MM.1S (cell line): Measurements from ENCODE around the gene CTSC.
"Not testable (repeated sequence)": the region's sequence is repeated elsewhere in the genome, so short reads cannot be mapped to it uniquely, and the experiment has no call there.

Source experiments
- DNase-seq: peaks from one replicate; pipeline ENCODE4 v3.0.0-alpha.2; 2015
- H2AFZ ChIP-seq: fragments of 300-600 bp; sonication (generic); 2 replicates; pipeline ENCODE4 v1.6.0; 2016; ENCODE audit warnings: antibody characterized with exemption, low read length
- H3F3A ChIP-seq: fragments of 300-600 bp; sonication (generic); 2 replicates; pipeline ENCODE4 v1.6.1; 2016; ENCODE audit warnings: mild to moderate bottlenecking, antibody characterized with exemption, low read length, moderate library complexity, mixed read lengths; ENCODE audit not compliant: insufficient read depth
- H3K27ac ChIP-seq: fragments of 300-600 bp; sonication (generic); 2 replicates; pipeline ENCODE4 v1.5.1; 2016; ENCODE audit warnings: mild to moderate bottlenecking, low read length
- H3K27me3 ChIP-seq: fragments of 300-600 bp; sonication (generic); replicated peaks from 2 replicates; pipeline ENCODE4 v1.6.0; 2016; ENCODE audit warnings: low read length; ENCODE audit not compliant: insufficient read depth
- H3K36me3 ChIP-seq: fragments of 300-600 bp; sonication (generic); replicated peaks from 2 replicates; pipeline ENCODE4 v1.6.1; 2016; ENCODE audit warnings: mild to moderate bottlenecking, low read length, mixed read lengths; ENCODE audit not compliant: insufficient read depth
- H3K4me1 ChIP-seq: fragments of 300-600 bp; sonication (generic); 2 replicates; pipeline ENCODE4 v1.6.1; 2016; ENCODE audit warnings: low read length, mixed read lengths
- H3K4me2 ChIP-seq: fragments of 300-600 bp; sonication (generic); 2 replicates; pipeline ENCODE4 v1.6.0; 2016; ENCODE audit warnings: low read depth, low read length
- H3K4me3 ChIP-seq: fragments of 300-600 bp; sonication (generic); 2 replicates; pipeline ENCODE4 v1.5.1; 2016; ENCODE audit warnings: low read length, mixed read lengths
- H3K79me2 ChIP-seq: fragments of 300-600 bp; sonication (generic); 2 replicates; pipeline ENCODE4 v1.6.1; 2016; ENCODE audit warnings: mixed run types, low read length, mixed read lengths
- H3K9ac ChIP-seq: fragments of 300-600 bp; sonication (generic); 2 replicates; pipeline ENCODE4 v1.6.1; 2016; ENCODE audit warnings: low read length, mixed read lengths
- H3K9me2 ChIP-seq: fragments of 300-600 bp; sonication (generic); replicated peaks from 2 replicates; pipeline ENCODE4 v1.6.1; 2016; ENCODE audit warnings: mild to moderate bottlenecking, low read length, mixed read lengths; ENCODE audit not compliant: insufficient read depth
- H3K9me3 ChIP-seq: fragments of 300-600 bp; sonication (generic); replicated peaks from 2 replicates; pipeline ENCODE4 v1.6.1; 2016; ENCODE audit warnings: mild to moderate bottlenecking, low read length, mixed read lengths; ENCODE audit not compliant: insufficient read depth
- H4K20me1 ChIP-seq: fragments of 300-600 bp; sonication (generic); 2 replicates; pipeline ENCODE4 v1.6.1; 2016; ENCODE audit warnings: mild to moderate bottlenecking, low read length, moderate library complexity, mixed read lengths; ENCODE audit not compliant: insufficient read depth
- CTCF ChIP-seq: fragments of 300-600 bp; sonication (generic); IDR thresholded peaks from 2 replicates; pipeline ENCODE4 v1.5.1; 2016; ENCODE audit warnings: antibody characterized with exemption, low read length, mixed read lengths
- EZH2 ChIP-seq: fragments of 300-600 bp; sonication (generic); optimal IDR thresholded peaks from 2 replicates; pipeline ENCODE3; 2017; ENCODE audit warnings: low read depth, mild to moderate bottlenecking, antibody characterized with exemption, low read length, mixed read lengths
- EZH2phosphoT487 ChIP-seq: fragments of 300-600 bp; sonication (generic); IDR thresholded peaks from 2 replicates; pipeline ENCODE4 v1.6.1; 2018; ENCODE audit warnings: antibody characterized with exemption, low read length

Gene CTSC

GRCh38 chr11:88250566-88251242 lies 86.8 kb downstream of the CTSC start:
- Histone ChIP-seq H3K36me3 (no peaks in the 10 kb centered on the region), H3K4me2 (no peak overlapping the region), H3K9me2 (no peaks in the 10 kb centered on the region), H3K27me3 (no peaks in the 10 kb centered on the region), H2AFZ (no peak overlapping the region), H3K4me3 (no peak overlapping the region), H3K9ac (no peak overlapping the region), H3F3A (no peaks in the 10 kb centered on the region), H3K9me3 (no peaks in the 10 kb centered on the region), H3K27ac (no peak overlapping the region), H3K4me1 (no peaks in the 10 kb centered on the region), H3K79me2 (no peaks in the 10 kb centered on the region), H4K20me1 (no peaks in the 10 kb centered on the region)
- no peak for DNase-seq
- TF ChIP-seq EZH2 (no peak), CTCF (no peak), EZH2phosphoT487 (no peak)

GRCh38 chr11:88249706-88250105 lies 87.8 kb downstream of the CTSC start:
- no peak overlapping the region for H3K27ac ChIP-seq
- H3F3A ChIP-seq = no peaks in the 10 kb centered on the region
- H3K36me3 ChIP-seq = no peaks in the 10 kb centered on the region
- H3K4me1 ChIP-seq = no peaks in the 10 kb centered on the region
- no peak for TF ChIP-seq EZH2phosphoT487
- TF ChIP-seq CTCF = no peak
- no peak for TF ChIP-seq EZH2
- no peaks in the 10 kb centered on the region for H3K27me3 ChIP-seq
- no peaks in the 10 kb centered on the region for H3K9me3 ChIP-seq
- no peak for DNase-seq
- H2AFZ ChIP-seq = no peak overlapping the region
- H3K4me2 ChIP-seq = no peak overlapping the region
- no peak overlapping the region for H3K9ac ChIP-seq
- no peaks in the 10 kb centered on the region for H3K79me2 ChIP-seq
- H4K20me1 ChIP-seq = no peaks in the 10 kb centered on the region
- H3K9me2 ChIP-seq = no peaks in the 10 kb centered on the region
- no peak overlapping the region for H3K4me3 ChIP-seq

- no peaks in the 10 kb centered on the region for H3K9me3 ChIP-seq
- H3K9ac ChIP-seq = no peak overlapping the region
- no peak overlapping the region for H3K4me2 ChIP-seq
- H3F3A ChIP-seq = no peaks in the 10 kb centered on the region
- TF ChIP-seq EZH2 (no peak), EZH2phosphoT487 (no peak), CTCF (no peak)
- H3K79me2 ChIP-seq = no peaks in the 10 kb centered on the region
- no peak overlapping the region for H2AFZ ChIP-seq
- no peaks in the 10 kb centered on the region for H3K27me3 ChIP-seq
- H4K20me1 ChIP-seq = no peaks in the 10 kb centered on the region
- H3K9me2 ChIP-seq = no peaks in the 10 kb centered on the region
- H3K36me3 ChIP-seq = no peaks in the 10 kb centered on the region
- no peak overlapping the region for H3K27ac ChIP-seq
- no peak overlapping the region for H3K4me3 ChIP-seq
- DNase-seq = no peak
- no peaks in the 10 kb centered on the region for H3K4me1 ChIP-seq
Observed at GRCh38 chr11:88246696-88247095, 90.8 kb downstream of the CTSC start.

- not testable (repeated sequence) for H3K9ac ChIP-seq, H3K4me1 ChIP-seq, H3K79me2 ChIP-seq, H3K27me3 ChIP-seq, H2AFZ ChIP-seq, H3K4me2 ChIP-seq, DNase-seq, H3K9me2 ChIP-seq, H3K9me3 ChIP-seq, H3F3A ChIP-seq, H3K36me3 ChIP-seq, H3K4me3 ChIP-seq, H3K27ac ChIP-seq, H4K20me1 ChIP-seq
Observed at GRCh38 chr11:88245576-88245975, 92.0 kb downstream of the CTSC start.
